Body of pancreas (tissue), 4 donors: Measurements from ENCODE around the gene SPINK1. TPM values are rescaled to one million over a fixed set of nuclear protein-coding genes. Genes with fewer than 3 reads are reported as not detected.
"Not testable (repeated sequence)": the region's sequence is repeated elsewhere in the genome, so short reads cannot be mapped to it uniquely, and the experiment has no call there.

Experiments
- ATAC-seq: fragments of 150-250 bp; one replicate; pipeline ENCODE4 v1.9.1; 2016
- DNase-seq, 4 donors: peaks; one replicate each; pipeline ENCODE4 v3.0.0-alpha.2; 2019
- H3K27ac ChIP-seq, 4 donors: fragments of 200-600 bp; sonication (generic); 1 replicate in 3 of 4; 2 replicates in 1 of 4; pipeline versions ENCODE4 v1.5.1 to v1.6.1; 2016 to 2019; ENCODE audit warnings: mild to moderate bottlenecking in 1 of 4, mixed read lengths in 1 of 4, moderate library complexity in 1 of 4
- H3K27me3 ChIP-seq, 2 donors: fragments of 200-600 bp; sonication (generic); one replicate each; pipeline ENCODE4 v1.6.0; 2016; ENCODE audit warnings: mild to moderate bottlenecking in 1 of 2
- H3K36me3 ChIP-seq, 2 donors: fragments of 200-600 bp; sonication (generic); replicated peaks in 1 of 2; 2 replicates each; pipeline ENCODE4 v1.5.1; 2016; ENCODE audit warnings: low read depth in 2 of 2; ENCODE audit not compliant: insufficient read depth in 1 of 2
- H3K4me1 ChIP-seq: fragments of 200-600 bp; sonication (generic); one replicate; pipeline ENCODE4 v1.6.0; 2016
- H3K4me3 ChIP-seq, 2 donors: fragments of 200-600 bp; sonication (generic); 1 replicate in 1 of 2; 2 replicates in 1 of 2; pipeline ENCODE4 v1.5.1; 2016 to 2019
- H3K9me3 ChIP-seq, 3 donors: fragments of 200-600 bp; sonication (generic); 1 replicate in 2 of 3; 2 replicates in 1 of 3; pipeline ENCODE4 v1.5.1; 2016
- CTCF ChIP-seq, 7 experiments: fragments of 450-650 bp in 4 of 7; fragments of 200-600 bp in 3 of 7; sonication (generic) in 3 of 7; IDR thresholded peaks; one replicate each; pipeline ENCODE4 v1.5.1; 2016 to 2019; ENCODE audit warnings: antibody characterized with exemption in 7 of 7
- POLR2A ChIP-seq, 3 donors: fragments of 450-650 bp; IDR thresholded peaks; one replicate each; pipeline ENCODE4 v1.6.1; 2016; ENCODE audit warnings: antibody characterized with exemption in 3 of 3, mild to moderate bottlenecking in 2 of 3
- WGBS, 2 donors: methylation state at CpG; one replicate each; pipeline ENCODE4 v1.1.5; 2017; 5-methylcytosine and 5-hydroxymethylcytosine counted together
- intact Hi-C: fragments of 100-400 bp; cut with DNase I; formaldehyde crosslinking; loops from one replicate; pipeline ENCODE4 v1.15.1; 2023
- total RNA-seq, 2 donors: library from RNA; depleted of rRNA; stranded (reverse); fragments of >200 nt; gene quantifications; one replicate each; pipeline ENCODE4 v1.1.0, GENCODE V29; 2016

Gene SPINK1
- total RNA-seq, 2 donors from 2014 or later, result 3,901 to 5,969 TPM

GRCh38 chr5:147804334-147804733, 27.1 kb downstream of the SPINK1 start:
- intact Hi-C loops, result no loop called here
- Histone ChIP-seq H3K36me3 (no peaks in the 10 kb centered on the region), H3K4me1 (no peaks in the 10 kb centered on the region), H3K27ac (no peak overlapping the region), H3K9me3 (no peaks in the 10 kb centered on the region), H3K27me3 (no peaks in the 10 kb centered on the region), H3K4me3 (no peak overlapping the region)
- DNase-seq (no peak), ATAC-seq (no peak)
- TF ChIP-seq CTCF (IDR thresholded peaks at IDR 0.05) (no peak), POLR2A (IDR thresholded peaks at IDR 0.05) (no peak)
- 73 to 79% methylated on average over 3 of the region's 3 CpGs for WGBS, 2 donors

GRCh38 chr5:147803926-147804325, 27.5 kb downstream of the SPINK1 start:
- intact Hi-C loops, result no loop called here
- Histone ChIP-seq H3K27me3 (no peaks in the 10 kb centered on the region), H3K27ac (no peak overlapping the region), H3K4me1 (no peaks in the 10 kb centered on the region), H3K9me3 (no peaks in the 10 kb centered on the region), H3K4me3 (no peak overlapping the region), H3K36me3 (no peaks in the 10 kb centered on the region)
- ATAC-seq, result no peak
- no peak for DNase-seq
- no peak for TF ChIP-seq POLR2A (IDR thresholded peaks at IDR 0.05)
- no peak for TF ChIP-seq CTCF (IDR thresholded peaks at IDR 0.05)
- 24 to 56% methylated on average over 1 of the region's 1 CpG for WGBS, 2 donors

DNA sequence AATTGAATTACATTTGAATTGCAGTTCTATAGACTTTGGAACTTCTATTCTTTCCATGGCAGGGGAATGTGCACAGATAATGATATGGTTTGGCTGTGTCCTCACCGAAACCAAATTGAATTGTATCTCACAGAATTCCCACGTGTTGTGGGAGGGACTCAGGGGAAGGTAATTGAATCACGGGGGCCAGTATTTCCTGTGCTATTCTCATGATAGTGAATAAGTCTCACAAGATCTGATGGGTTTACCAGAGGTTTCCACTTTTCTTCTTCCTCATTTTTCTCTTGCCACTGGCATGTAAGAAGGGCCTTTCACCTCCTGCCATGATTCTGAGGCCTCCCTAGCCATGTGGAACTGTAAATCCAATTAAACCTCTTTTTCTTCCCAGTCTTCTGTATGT, 28.3 kb downstream of the SPINK1 start:
- H3K27me3 ChIP-seq, H3K27ac ChIP-seq, intact Hi-C loops, H3K9me3 ChIP-seq, H3K4me1 ChIP-seq, H3K4me3 ChIP-seq, ATAC-seq, H3K36me3 ChIP-seq, DNase-seq: not testable (repeated sequence)
- 69 to 73% methylated on average over 3 of the region's 3 CpGs for WGBS, 2 donors

DNA sequence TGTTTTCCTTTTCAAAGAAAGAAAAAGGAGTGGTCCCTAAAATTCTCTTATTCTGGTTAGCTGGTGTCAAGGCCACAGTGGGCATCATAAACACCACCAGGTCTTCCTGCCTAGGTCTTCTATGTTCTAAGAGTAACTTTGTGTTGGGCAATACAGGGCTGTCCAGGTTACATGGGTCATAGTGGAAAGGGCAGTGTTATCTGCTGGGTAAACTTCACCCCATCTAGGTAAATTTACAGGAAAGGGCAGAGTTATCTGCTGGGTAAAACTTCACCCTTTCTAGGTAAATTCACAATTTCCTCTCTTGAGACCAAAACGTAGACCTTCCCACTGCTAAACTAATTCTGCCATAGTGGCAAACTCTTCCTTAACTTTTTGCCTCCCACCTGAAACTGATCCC, 30.0 kb downstream of the SPINK1 start:
- Histone ChIP-seq H3K27me3 (no peaks in the 10 kb centered on the region), H3K4me1 (no peaks in the 10 kb centered on the region), H3K27ac (no peak overlapping the region), H3K36me3 (no peaks in the 10 kb centered on the region), H3K9me3 (no peaks in the 10 kb centered on the region), H3K4me3 (no peak overlapping the region)
- intact Hi-C loops, result no loop called here
- no peak for TF ChIP-seq CTCF (IDR thresholded peaks at IDR 0.05)
- no peak for TF ChIP-seq POLR2A (IDR thresholded peaks at IDR 0.05)
- no peak for DNase-seq
- WGBS, 2 donors, result 67 to 80% methylated on average over 1 of the region's 1 CpG
- no peak for ATAC-seq

DNA sequence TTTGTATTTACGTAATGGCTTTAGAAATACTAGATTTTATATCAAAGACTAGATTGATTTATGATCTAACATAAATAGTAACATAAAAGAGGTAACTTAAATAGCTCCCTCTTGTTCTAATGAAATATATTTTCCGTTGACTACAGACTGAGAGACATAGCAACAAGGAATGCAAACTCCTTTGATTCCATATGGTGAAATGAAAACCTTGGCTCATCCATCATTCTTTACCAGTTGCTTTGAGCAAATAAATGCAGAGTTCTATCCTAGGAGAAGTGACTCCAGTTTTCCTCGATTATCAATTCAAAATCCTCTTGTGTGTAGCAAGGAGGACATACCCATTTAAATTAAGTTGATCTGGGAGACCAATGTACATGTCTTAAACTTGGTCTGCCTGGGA, 31.0 kb downstream of the SPINK1 start:
- no peak overlapping the region for H3K4me3 ChIP-seq
- no peak for DNase-seq
- no peak overlapping the region for H3K27ac ChIP-seq
- H3K36me3 ChIP-seq, result no peaks in the 10 kb centered on the region
- 84% methylated on average over 3 of the region's 3 CpGs for WGBS, 2 donors
- no peak for ATAC-seq
- no peaks in the 10 kb centered on the region for H3K27me3 ChIP-seq
- intact Hi-C loops, result no loop called here
- no peaks in the 10 kb centered on the region for H3K4me1 ChIP-seq
- TF ChIP-seq POLR2A (IDR thresholded peaks at IDR 0.05) (no peak), CTCF (IDR thresholded peaks at IDR 0.05) (no peak)
- no peaks in the 10 kb centered on the region for H3K9me3 ChIP-seq
